Measurements from ENCODE around the gene CD300C.

GRCh38 chr17:74561586-74561985 lies 15.7 kb upstream of the CD300C start:
- TF ChIP-seq, protein P1, sequence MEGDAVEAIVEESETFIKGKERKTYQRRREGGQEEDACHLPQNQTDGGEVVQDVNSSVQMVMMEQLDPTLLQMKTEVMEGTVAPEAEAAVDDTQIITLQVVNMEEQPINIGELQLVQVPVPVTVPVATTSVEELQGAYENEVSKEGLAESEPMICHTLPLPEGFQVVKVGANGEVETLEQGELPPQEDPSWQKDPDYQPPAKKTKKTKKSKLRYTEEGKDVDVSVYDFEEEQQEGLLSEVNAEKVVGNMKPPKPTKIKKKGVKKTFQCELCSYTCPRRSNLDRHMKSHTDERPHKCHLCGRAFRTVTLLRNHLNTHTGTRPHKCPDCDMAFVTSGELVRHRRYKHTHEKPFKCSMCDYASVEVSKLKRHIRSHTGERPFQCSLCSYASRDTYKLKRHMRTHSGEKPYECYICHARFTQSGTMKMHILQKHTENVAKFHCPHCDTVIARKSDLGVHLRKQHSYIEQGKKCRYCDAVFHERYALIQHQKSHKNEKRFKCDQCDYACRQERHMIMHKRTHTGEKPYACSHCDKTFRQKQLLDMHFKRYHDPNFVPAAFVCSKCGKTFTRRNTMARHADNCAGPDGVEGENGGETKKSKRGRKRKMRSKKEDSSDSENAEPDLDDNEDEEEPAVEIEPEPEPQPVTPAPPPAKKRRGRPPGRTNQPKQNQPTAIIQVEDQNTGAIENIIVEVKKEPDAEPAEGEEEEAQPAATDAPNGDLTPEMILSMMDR (IDR thresholded peaks at IDR 0.05), result no peak
- TF ChIP-seq POLR2A (IDR thresholded peaks at IDR 0.05), result no peak

Measured in body of pancreas (tissue), 4 donors.